Neural cell (in vitro differentiated cells): ENCODE measurements around the gene DYNLRB1. TPM values are rescaled to one million over a fixed set of nuclear protein-coding genes. Genes with fewer than 3 reads are reported as not detected.

Experiments
- H2AFZ ChIP-seq: fragments of 200-600, 300-800 bp; sonication (generic), shearing (Covaris generic); 2 replicates; pipeline ENCODE4 v1.6.0; 2014; ENCODE audit warnings: low read depth, mild to moderate bottlenecking, antibody characterized with exemption, low read length, moderate library complexity
- H3F3A ChIP-seq: fragments of 200-600 bp; shearing (Covaris generic); 2 replicates; pipeline ENCODE4 v1.6.1; 2016; ENCODE audit warnings: mild to moderate bottlenecking, moderate library complexity, mixed read lengths, antibody characterized with exemption, low read length; ENCODE audit not compliant: insufficient read depth, poor library complexity, severe bottlenecking
- H3K27ac ChIP-seq: fragments of 200-600, 300-800 bp; sonication (generic), shearing (Covaris generic); 2 replicates; pipeline ENCODE4 v1.5.1; 2014; ENCODE audit warnings: mild to moderate bottlenecking, low read length, moderate library complexity
- H3K27me3 ChIP-seq: fragments of 300-800, 200-600 bp; sonication (generic), shearing (Covaris generic); 2 replicates; pipeline ENCODE4 v1.6.0; 2014; ENCODE audit warnings: mild to moderate bottlenecking, low read depth, low read length, moderate library complexity; ENCODE audit not compliant: insufficient read depth
- H3K36me3 ChIP-seq: fragments of 300-800, 200-600 bp; sonication (generic), shearing (Covaris generic); 2 replicates; pipeline ENCODE4 v1.5.1; 2014; ENCODE audit warnings: mild to moderate bottlenecking, antibody characterized with exemption, low read length, moderate library complexity; ENCODE audit not compliant: insufficient read depth
- H3K4me2 ChIP-seq: fragments of 300-800, 200-600 bp; sonication (generic), shearing (Covaris generic); 2 replicates; pipeline ENCODE4 v1.6.0; 2014; ENCODE audit warnings: mild to moderate bottlenecking, low read length
- H3K4me3 ChIP-seq: fragments of 300-800, 200-600 bp; sonication (generic), shearing (Covaris generic); 2 replicates; pipeline ENCODE4 v1.5.1; 2014; ENCODE audit warnings: mild to moderate bottlenecking, low read length, moderate library complexity
- H3K79me2 ChIP-seq: fragments of 200-600 bp; shearing (Covaris generic); replicated peaks from 2 replicates; pipeline ENCODE4 v1.6.0; 2014; ENCODE audit warnings: mild to moderate bottlenecking, low read length, moderate library complexity; ENCODE audit not compliant: insufficient read depth
- H3K9ac ChIP-seq: fragments of 300-800, 200-600 bp; sonication (generic), shearing (Covaris generic); 2 replicates; pipeline ENCODE4 v1.6.1; 2016; ENCODE audit warnings: mild to moderate bottlenecking, low read length, mixed read lengths
- H3K9me2 ChIP-seq: fragments of 200-600 bp; shearing (Covaris generic); 2 replicates; pipeline ENCODE4 v1.6.1; 2016; ENCODE audit warnings: mild to moderate bottlenecking, low read length, mixed read lengths; ENCODE audit not compliant: insufficient read depth
- H3K9me3 ChIP-seq: fragments of 200-600, 300-800 bp; sonication (generic), shearing (Covaris generic); 2 replicates; pipeline ENCODE4 v1.6.1; 2016; ENCODE audit warnings: mild to moderate bottlenecking, mixed run types, low read length, moderate library complexity, mixed read lengths
- H4K20me1 ChIP-seq: fragments of 200-600 bp; shearing (Covaris generic); 2 replicates; pipeline ENCODE4 v1.6.1; 2016; ENCODE audit warnings: mild to moderate bottlenecking, mixed run types; ENCODE audit not compliant: insufficient read depth
- EP300 ChIP-seq: fragments of 450-650 bp; conservative IDR thresholded peaks from 2 replicates; pipeline ENCODE4 v1.6.1; 2014; ENCODE audit warnings: antibody characterized with exemption, mild to moderate bottlenecking, moderate library complexity; ENCODE audit not compliant: poor library complexity, severe bottlenecking
- EZH2 ChIP-seq: fragments of 200-600, 300-800 bp; shearing (Covaris generic), sonication (generic); IDR thresholded peaks from 2 replicates; pipeline ENCODE4 v1.6.1; 2014; ENCODE audit warnings: antibody characterized with exemption, low read length, borderline replicate concordance, mild to moderate bottlenecking; ENCODE audit not compliant: insufficient read depth, poor library complexity, severe bottlenecking
- MXI1 ChIP-seq: fragments of 450-650 bp; conservative IDR thresholded peaks from 2 replicates; pipeline ENCODE4 v1.6.1; 2014; ENCODE audit warnings: antibody characterized with exemption, mild to moderate bottlenecking; ENCODE audit not compliant: poor library complexity, severe bottlenecking
- POLR2AphosphoS5 ChIP-seq: IDR thresholded peaks from 2 replicates; pipeline ENCODE4 v1.6.1; 2012
- RAD21 ChIP-seq: fragments of 450-650 bp; conservative IDR thresholded peaks from 2 replicates; pipeline ENCODE4 v1.6.1; 2014; ENCODE audit warnings: antibody characterized with exemption, mild to moderate bottlenecking, moderate library complexity
- SMC3 ChIP-seq: fragments of 450-650 bp; conservative IDR thresholded peaks from 2 replicates; pipeline ENCODE4 v1.6.1; 2014; ENCODE audit warnings: antibody characterized with exemption, mild to moderate bottlenecking, moderate library complexity; ENCODE audit not compliant: poor library complexity
- TAF1 ChIP-seq: IDR thresholded peaks from 2 replicates; pipeline ENCODE4 v1.6.1; 2012; ENCODE audit warnings: low read depth
- polyA plus RNA-seq: library from polyadenylated mRNA; depleted of rRNA; stranded (reverse); fragments of >200 nt; gene quantifications from 2 replicates; pipeline ENCODE4 v1.2.3, GENCODE V29; 2014
- TF ChIP-seq, protein P1 (sequence below): IDR thresholded peaks from 2 replicates; pipeline ENCODE4 v1.6.1; 2012; ENCODE audit warnings: borderline replicate concordance
- TF ChIP-seq, protein P2 (sequence below): fragments of 450-650 bp; IDR thresholded peaks from 2 replicates; pipeline ENCODE4 v1.5.1; 2014; ENCODE audit warnings: antibody characterized with exemption, mild to moderate bottlenecking, moderate library complexity; ENCODE audit not compliant: poor library complexity, severe bottlenecking

The DYNLRB1 gene
- polyA plus RNA-seq, 1 donor from 2014 or later: 103 TPM

DNA sequence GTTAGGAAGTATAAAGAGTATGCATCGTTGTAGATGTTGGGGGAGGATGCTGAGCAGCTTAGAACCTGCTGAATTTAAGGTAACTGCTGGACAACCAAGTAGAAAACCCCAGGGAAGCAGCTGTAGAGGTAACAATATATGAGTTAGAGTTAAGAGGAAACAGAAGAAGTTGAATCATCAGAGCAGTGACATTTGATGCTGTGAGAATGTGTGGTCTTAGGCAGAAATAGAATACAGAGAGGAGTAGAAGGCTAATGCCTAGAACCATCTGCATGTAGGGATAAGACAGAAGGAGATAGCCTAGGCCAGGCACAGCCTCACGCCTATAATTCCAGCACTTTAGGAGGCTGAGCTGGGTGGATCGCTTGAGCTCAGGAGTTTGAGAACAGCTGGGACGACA lies 22.6 kb upstream of the DYNLRB1 start:
- Histone ChIP-seq H3K27me3 (no peaks in the 10 kb centered on the region), H3K9me2 (no peaks in the 10 kb centered on the region), H3K4me3 (no peak overlapping the region), H2AFZ (no peak overlapping the region), H3K9ac (no peak overlapping the region), H3K36me3 (peaks cover 7% of the 10 kb centered on the region), H3K79me2 (no peaks in the 10 kb centered on the region), H3K9me3 (no peaks in the 10 kb centered on the region), H4K20me1 (no peaks in the 10 kb centered on the region), H3F3A (no peaks in the 10 kb centered on the region), H3K27ac (no peak overlapping the region), H3K4me2 (no peak overlapping the region)
- TF ChIP-seq TAF1 (no peak), MXI1 (no peak), SMC3 (no peak), EZH2 (no peak), RAD21 (no peak), POLR2AphosphoS5 (no peak), EP300 (no peak)
- TF ChIP-seq, protein P1, sequence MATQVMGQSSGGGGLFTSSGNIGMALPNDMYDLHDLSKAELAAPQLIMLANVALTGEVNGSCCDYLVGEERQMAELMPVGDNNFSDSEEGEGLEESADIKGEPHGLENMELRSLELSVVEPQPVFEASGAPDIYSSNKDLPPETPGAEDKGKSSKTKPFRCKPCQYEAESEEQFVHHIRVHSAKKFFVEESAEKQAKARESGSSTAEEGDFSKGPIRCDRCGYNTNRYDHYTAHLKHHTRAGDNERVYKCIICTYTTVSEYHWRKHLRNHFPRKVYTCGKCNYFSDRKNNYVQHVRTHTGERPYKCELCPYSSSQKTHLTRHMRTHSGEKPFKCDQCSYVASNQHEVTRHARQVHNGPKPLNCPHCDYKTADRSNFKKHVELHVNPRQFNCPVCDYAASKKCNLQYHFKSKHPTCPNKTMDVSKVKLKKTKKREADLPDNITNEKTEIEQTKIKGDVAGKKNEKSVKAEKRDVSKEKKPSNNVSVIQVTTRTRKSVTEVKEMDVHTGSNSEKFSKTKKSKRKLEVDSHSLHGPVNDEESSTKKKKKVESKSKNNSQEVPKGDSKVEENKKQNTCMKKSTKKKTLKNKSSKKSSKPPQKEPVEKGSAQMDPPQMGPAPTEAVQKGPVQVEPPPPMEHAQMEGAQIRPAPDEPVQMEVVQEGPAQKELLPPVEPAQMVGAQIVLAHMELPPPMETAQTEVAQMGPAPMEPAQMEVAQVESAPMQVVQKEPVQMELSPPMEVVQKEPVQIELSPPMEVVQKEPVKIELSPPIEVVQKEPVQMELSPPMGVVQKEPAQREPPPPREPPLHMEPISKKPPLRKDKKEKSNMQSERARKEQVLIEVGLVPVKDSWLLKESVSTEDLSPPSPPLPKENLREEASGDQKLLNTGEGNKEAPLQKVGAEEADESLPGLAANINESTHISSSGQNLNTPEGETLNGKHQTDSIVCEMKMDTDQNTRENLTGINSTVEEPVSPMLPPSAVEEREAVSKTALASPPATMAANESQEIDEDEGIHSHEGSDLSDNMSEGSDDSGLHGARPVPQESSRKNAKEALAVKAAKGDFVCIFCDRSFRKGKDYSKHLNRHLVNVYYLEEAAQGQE: no peak
- TF ChIP-seq, protein P2, sequence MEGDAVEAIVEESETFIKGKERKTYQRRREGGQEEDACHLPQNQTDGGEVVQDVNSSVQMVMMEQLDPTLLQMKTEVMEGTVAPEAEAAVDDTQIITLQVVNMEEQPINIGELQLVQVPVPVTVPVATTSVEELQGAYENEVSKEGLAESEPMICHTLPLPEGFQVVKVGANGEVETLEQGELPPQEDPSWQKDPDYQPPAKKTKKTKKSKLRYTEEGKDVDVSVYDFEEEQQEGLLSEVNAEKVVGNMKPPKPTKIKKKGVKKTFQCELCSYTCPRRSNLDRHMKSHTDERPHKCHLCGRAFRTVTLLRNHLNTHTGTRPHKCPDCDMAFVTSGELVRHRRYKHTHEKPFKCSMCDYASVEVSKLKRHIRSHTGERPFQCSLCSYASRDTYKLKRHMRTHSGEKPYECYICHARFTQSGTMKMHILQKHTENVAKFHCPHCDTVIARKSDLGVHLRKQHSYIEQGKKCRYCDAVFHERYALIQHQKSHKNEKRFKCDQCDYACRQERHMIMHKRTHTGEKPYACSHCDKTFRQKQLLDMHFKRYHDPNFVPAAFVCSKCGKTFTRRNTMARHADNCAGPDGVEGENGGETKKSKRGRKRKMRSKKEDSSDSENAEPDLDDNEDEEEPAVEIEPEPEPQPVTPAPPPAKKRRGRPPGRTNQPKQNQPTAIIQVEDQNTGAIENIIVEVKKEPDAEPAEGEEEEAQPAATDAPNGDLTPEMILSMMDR: no peak

DNA sequence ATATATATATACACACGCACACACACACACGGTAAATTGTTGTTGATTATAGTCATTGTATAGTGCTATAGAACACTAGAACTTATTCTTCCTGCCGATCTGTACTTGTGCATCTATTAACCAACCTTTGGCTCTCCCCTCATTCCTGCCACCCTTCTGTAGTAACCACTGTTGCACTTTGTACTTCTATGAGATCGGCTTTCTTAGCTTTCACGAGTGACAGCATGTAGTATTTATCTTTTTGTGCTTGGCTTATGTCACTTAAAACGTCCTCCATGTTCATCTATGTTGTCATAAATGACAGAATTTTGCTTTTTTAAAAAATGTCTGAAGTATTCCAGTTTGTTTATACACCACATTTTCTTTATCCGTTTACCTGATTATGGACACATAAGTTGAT lies 20.9 kb upstream of the DYNLRB1 start:
- H3F3A ChIP-seq: no peaks in the 10 kb centered on the region
- no peaks in the 10 kb centered on the region for H3K9me3 ChIP-seq
- H3K27me3 ChIP-seq: no peaks in the 10 kb centered on the region
- H3K9me2 ChIP-seq: no peaks in the 10 kb centered on the region
- no peaks in the 10 kb centered on the region for H3K79me2 ChIP-seq
- no peak overlapping the region for H3K27ac ChIP-seq
- H3K4me3 ChIP-seq: no peak overlapping the region
- no peak for TF ChIP-seq EZH2
- TF ChIP-seq, protein P1: no peak
- no peak for TF ChIP-seq TAF1
- no peak for TF ChIP-seq MXI1
- no peak for TF ChIP-seq EP300
- TF ChIP-seq RAD21: no peak
- no peak for TF ChIP-seq POLR2AphosphoS5
- TF ChIP-seq, protein P2: no peak
- TF ChIP-seq SMC3: no peak
- no peak overlapping the region for H3K4me2 ChIP-seq
- H3K36me3 ChIP-seq: peaks cover 7% of the 10 kb centered on the region
- no peak overlapping the region for H3K9ac ChIP-seq
- no peaks in the 10 kb centered on the region for H4K20me1 ChIP-seq
- H2AFZ ChIP-seq: no peak overlapping the region
